RWPE2 (cell line): ENCODE data around the gene BARX1.

Experiments
- ATAC-seq: fragments of 200-7000 bp; cut with Tn5 transposase; 3 replicates; pipeline ENCODE4 v1.9.1; 2021; ENCODE audit warnings: low read depth
- DNase-seq: peaks from one replicate; pipeline ENCODE4 v3.0.0-alpha.2; 2020; ENCODE audit warnings: low spot score
- H3K27ac ChIP-seq: fragments of 450-650 bp; 2 replicates; pipeline ENCODE4 v1.5.1; 2017; ENCODE audit warnings: mild to moderate bottlenecking; ENCODE audit not compliant: poor library complexity, severe bottlenecking
- H3K27me3 ChIP-seq: fragments of 250-450 bp; sonication (Bioruptor Pico); 2 replicates; pipeline ENCODE4 v1.5.1; 2021; ENCODE audit warnings: mild to moderate bottlenecking, moderate library complexity; ENCODE audit not compliant: insufficient read depth, poor library complexity, severe bottlenecking
- H3K36me3 ChIP-seq: fragments of 250-450 bp; sonication (Bioruptor Pico); 2 replicates; pipeline ENCODE4 v1.5.1; 2020; ENCODE audit warnings: low read depth, mild to moderate bottlenecking, moderate library complexity
- H3K4me1 ChIP-seq: fragments of 250-450 bp; sonication (Bioruptor Pico); 2 replicates; pipeline ENCODE4 v1.5.1; 2021; ENCODE audit warnings: mild to moderate bottlenecking, moderate library complexity; ENCODE audit not compliant: insufficient read depth, poor library complexity, severe bottlenecking
- H3K4me3 ChIP-seq: fragments of 250-450 bp; sonication (Bioruptor Pico); 2 replicates; pipeline ENCODE4 v1.5.1; 2021; ENCODE audit warnings: mild to moderate bottlenecking, moderate library complexity; ENCODE audit not compliant: severe bottlenecking
- H3K9me3 ChIP-seq: fragments of 250-450 bp; sonication (Bioruptor Pico); 2 replicates; pipeline ENCODE4 v1.5.1; 2021; ENCODE audit warnings: mild to moderate bottlenecking, moderate library complexity; ENCODE audit not compliant: severe bottlenecking
- CTCF ChIP-seq: fragments of 450-650 bp; IDR thresholded peaks from one replicate; pipeline ENCODE4 v1.5.1; 2017; ENCODE audit warnings: mild to moderate bottlenecking, moderate library complexity; ENCODE audit not compliant: poor library complexity, severe bottlenecking

The BARX1 gene

GRCh38 chr9:93937193-93937592, 18.0 kb downstream of the BARX1 start:
- Histone ChIP-seq H3K4me3 (no peak overlapping the region), H3K27me3 (peaks cover 9% of the 10 kb centered on the region), H3K36me3 (no peaks in the 10 kb centered on the region), H3K27ac (no peak overlapping the region), H3K4me1 (no peaks in the 10 kb centered on the region), H3K9me3 (no peaks in the 10 kb centered on the region)
- TF ChIP-seq CTCF: no peak
- no peak for ATAC-seq
- no peak for DNase-seq

GRCh38 chr9:93931905-93932304, 23.2 kb downstream of the BARX1 start:
- ATAC-seq: no peak
- TF ChIP-seq CTCF: no peak
- Histone ChIP-seq H3K27ac (no peak overlapping the region), H3K9me3 (no peaks in the 10 kb centered on the region), H3K4me3 (no peak overlapping the region), H3K36me3 (no peaks in the 10 kb centered on the region), H3K27me3 (peaks cover 40% of the 10 kb centered on the region), H3K4me1 (no peaks in the 10 kb centered on the region)
- no peak for DNase-seq

- H3K36me3 ChIP-seq: no peaks in the 10 kb centered on the region
- H3K27ac ChIP-seq: no peak overlapping the region
- no peaks in the 10 kb centered on the region for H3K4me1 ChIP-seq
- H3K9me3 ChIP-seq: no peaks in the 10 kb centered on the region
- ATAC-seq (no peak), DNase-seq (no peak)
- peaks cover 37% of the 10 kb centered on the region for H3K27me3 ChIP-seq
- no peak for TF ChIP-seq CTCF
- H3K4me3 ChIP-seq: no peak overlapping the region
These were observed 25.1 kb downstream of the BARX1 start for GRCh38 chr9:93930070-93930469.

GRCh38 chr9:93929231-93929630, 25.9 kb downstream of the BARX1 start:
- H3K4me3 ChIP-seq: no peak overlapping the region
- no peaks in the 10 kb centered on the region for H3K36me3 ChIP-seq
- TF ChIP-seq CTCF: no peak
- DNase-seq (no peak), ATAC-seq (no peak)
- H3K4me1 ChIP-seq: no peaks in the 10 kb centered on the region
- no peak overlapping the region for H3K27ac ChIP-seq
- peaks cover 37% of the 10 kb centered on the region for H3K27me3 ChIP-seq
- no peaks in the 10 kb centered on the region for H3K9me3 ChIP-seq

- H3K27ac ChIP-seq: no peak overlapping the region
- no peak for DNase-seq
- ATAC-seq: no peak
- no peaks in the 10 kb centered on the region for H3K36me3 ChIP-seq
- H3K27me3 ChIP-seq: no peaks in the 10 kb centered on the region
- H3K9me3 ChIP-seq: no peaks in the 10 kb centered on the region
- no peak for TF ChIP-seq CTCF
- no peaks in the 10 kb centered on the region for H3K4me1 ChIP-seq
- H3K4me3 ChIP-seq: no peak overlapping the region
These were observed 32.6 kb downstream of the BARX1 start for GRCh38 chr9:93922535-93922934.
